Activated CD4-positive, alpha-beta T cell treated with anti-CD3 and anti-CD28 coated beads for 1 hour (primary cell): Measurements from ENCODE around the gene ASAP2.
"Not testable (repeated sequence)": the region's sequence is repeated elsewhere in the genome, so short reads cannot be mapped to it uniquely, and the experiment has no call there.

Experiments used
- DNase-seq: peaks from one replicate; pipeline ENCODE4 v3.0.0-alpha.2; 2020

ASAP2 gene

DNA sequence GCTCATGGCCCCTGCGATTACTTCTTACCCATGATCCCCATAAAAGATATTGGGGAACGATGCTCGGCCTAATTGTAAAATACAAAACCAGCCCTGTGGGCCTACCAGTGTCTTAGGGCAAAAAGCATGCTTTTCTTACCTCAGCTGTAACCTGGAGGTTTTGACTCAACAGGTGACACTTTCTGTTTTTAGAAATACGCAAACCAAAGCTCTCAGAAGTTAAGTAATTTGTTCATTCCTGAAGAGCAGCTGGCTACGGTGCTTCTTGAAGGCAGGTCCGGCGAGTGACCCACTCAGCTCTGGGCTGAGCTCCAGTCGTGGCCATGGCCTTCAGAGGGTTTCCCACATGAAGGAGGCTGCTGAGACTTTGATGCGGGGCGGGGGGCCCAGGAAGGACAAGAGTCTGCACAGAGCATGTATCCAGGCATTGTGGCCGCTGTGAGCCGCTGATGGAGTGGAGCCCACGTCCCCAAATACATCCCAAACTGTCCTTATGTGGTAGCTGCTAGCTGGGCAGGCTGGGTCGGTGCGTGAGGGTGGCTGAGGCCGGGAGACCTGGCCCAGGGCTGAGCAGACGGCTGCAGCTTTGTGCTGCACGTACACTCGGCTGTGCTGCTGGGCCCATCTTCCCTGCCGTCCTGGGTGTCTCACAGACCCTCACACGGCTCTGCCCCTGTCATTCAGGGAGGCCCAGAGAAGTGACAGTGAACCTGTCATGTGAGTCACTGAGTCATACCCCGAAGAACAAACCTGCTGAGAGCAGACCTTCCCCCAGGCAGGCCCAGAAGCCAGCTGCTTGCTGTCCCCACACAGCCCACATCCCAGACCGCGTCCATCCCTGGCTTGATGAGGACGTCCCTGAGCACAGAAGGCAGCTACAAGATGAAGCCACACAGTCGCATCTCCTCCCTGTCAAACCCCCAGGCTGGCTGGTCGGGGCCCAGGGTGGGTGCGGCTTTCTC is 182.6 kb downstream of the ASAP2 start:
- DNase-seq, result no peak

DNA sequence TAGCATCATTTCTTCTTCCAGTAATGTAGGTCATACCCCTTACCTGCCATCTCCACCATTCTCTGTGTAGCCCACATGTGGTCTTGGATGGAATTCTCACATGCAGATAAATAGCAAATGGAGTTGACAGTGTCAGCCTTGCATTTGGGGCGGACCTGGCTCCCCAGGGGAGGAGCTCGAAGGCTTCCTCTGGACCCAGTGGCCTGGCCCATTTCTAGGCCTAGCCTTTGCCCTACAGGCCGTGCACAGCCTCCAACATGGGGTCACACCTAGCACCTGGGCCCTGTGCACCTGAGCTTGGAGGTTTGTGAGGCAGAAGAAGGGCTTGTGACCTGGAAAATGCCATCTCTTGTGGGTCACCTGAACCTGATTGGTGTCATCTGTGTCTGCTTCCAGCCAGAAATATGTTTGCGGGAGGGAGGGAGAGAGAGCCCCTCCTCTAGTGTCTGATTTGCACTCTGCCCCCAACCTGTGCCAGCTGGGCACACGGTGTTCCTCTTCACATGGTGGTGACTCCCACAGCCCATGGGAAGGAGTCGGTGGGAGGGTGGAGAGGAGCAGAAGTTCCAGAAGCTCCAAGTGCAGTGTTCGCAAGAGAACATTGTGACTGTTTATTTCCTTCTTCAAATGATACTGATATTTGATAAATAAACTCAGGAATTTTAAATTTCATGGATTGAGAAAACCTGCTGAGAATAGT is 183.7 kb downstream of the ASAP2 start:
- no peak for DNase-seq

DNA sequence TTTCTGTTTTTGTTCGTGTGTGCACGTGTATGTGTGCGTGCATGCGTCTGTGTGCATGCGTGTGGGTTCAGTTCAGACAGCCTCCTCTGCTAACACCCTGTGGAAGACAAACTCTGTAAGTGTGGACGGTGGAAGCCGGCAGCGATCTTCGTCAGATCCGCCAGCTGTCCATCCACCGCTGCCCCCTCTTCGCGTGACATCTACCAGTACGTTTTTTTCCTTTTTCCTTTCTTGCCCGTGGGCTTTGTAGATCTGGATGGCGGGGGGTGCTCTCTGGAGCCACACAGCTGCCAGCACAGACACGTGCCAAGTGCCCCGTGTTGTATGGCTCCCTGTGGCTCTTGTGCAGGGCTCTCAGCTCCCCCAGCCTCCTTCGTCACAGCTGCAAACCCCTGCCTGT is 184.4 kb downstream of the ASAP2 start:
- no peak for DNase-seq

DNA sequence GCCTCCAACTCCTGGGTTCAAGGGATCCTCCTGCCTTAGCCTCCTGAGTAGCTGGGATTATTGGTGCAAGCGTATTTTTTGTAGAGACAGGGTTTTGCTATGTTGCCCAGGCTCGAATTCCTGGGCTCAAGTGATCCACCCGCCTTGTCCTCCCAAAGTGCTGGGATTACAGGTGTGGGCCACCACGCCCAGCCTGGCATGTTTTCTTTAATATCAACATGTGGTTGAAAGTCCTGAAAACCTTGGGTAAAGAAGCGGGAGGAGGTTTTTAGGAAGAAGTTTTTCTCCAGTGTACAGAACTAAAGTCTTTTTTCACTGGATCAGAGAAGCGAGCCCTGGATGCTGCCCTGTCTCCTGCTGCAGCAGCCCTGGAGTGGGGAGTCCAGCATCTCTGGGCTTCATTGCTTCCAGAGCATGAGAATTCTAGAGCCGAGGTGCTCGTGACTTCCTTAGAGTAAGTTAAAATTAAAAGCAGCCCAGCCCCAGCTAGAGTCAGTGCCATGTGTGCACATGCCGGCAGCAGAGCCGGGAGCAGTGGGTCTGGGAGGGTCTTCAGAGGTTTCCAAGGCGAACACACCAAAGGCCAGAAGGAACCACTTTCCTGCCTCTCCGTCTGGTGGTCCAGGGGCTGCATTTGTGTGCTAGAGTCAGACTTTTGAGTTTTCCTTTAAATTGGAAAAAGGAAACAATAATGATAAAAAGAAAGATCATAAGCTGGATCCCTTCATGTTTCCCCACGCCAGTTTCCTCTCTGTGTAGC is 185.5 kb downstream of the ASAP2 start:
- no peak for DNase-seq

DNA sequence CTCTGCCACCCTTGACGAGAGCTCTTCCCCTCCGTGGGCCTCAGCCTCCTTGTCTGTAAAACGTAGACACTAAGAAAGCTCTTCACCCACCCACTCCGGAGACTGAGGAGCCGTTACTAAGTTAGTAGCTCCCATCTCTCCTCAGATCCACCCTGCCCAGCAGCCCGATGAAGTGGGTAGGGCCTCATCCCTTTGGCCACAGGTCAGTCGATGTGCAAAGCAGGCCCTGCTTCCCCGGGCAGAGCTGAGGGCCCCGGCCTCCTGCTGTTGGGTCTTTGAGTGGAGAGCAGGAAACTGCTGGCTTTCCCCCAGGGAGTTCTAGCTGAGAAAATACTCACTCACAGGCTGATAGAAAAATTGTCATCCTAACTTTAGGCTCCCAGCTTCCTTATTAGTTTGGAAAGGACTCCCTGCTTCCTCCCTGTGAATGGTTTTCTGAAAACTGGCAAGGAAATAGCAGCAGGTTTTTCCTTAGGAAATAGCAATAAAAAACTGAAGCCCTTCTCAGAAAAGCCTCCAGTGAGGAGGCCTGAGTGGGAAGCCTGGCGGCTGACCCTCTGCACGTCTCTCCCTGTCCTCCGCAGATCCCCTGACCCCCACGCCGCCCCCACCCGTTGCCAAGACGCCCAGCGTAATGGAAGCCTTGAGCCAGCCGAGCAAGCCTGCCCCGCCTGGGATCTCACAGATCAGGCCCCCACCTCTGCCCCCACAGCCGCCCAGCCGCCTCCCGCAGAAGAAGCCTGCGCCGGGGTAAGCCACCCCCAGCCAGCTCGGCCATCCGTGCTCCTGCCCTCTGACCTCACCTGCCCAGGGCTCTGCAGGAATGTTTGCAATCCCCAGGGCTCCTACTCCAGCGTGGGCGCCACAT is 186.5 kb downstream of the ASAP2 start:
- no peak for DNase-seq

DNA sequence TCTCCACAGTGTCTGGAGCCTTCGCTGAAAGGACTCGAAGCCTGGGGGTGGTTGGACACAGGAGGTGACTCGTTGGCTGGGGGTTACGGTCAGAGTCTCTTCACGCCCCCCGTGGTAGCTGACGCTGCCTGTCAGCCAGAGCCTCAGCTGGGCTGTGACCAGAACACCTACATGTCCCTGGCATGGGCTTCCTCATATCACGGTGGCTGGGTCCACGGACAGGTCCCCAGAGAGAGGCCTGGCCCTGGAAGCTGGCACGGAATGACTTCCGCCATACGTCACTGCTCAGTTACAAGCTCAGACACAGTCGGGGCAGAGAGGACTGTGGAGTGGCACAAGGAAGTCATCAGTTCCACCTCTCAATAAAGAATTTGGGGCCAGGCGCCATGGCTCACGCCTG is 188.2 kb downstream of the ASAP2 start:
- no peak for DNase-seq

DNA sequence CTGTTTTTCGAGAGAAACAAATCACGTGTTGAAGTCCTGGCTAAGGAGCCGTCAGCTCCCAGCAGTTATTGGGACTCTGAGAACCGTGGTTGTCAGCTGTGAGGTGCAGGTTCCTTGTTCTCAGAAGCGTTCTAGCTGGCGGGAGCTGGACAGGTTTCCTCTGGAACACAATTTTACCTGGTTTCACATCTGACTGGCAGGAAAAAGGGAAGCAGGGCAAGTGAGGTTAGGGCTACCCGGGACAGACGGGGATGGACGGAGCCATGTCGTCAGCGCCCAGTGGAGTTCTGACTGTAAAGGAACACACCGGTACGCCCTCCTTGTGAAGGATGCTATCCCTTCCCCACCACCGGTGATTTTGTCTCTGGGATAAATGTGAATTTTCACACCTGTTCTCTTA is 190.6 kb downstream of the ASAP2 start:
- DNase-seq, result no peak

DNA sequence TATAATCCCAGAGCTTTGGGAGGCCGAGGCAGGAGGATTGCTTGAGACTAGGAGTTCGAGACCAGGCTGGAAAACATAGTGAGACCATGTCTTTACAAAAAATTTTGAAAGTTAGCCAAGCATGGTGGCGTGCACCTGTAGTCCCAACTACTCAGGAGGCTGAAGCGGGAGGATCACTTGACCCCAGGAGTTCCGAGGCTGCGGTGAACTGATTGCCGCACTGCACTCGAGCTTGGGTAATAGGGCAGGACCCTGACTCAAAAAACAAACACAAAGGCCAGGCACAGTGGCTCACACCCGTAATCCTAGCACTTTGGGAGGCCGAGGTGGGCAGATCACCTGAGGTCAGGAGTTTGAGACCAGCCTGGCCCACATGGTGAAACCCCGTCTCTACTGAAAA is 191.6 kb downstream of the ASAP2 start:
- DNase-seq, result not testable (repeated sequence)

DNA sequence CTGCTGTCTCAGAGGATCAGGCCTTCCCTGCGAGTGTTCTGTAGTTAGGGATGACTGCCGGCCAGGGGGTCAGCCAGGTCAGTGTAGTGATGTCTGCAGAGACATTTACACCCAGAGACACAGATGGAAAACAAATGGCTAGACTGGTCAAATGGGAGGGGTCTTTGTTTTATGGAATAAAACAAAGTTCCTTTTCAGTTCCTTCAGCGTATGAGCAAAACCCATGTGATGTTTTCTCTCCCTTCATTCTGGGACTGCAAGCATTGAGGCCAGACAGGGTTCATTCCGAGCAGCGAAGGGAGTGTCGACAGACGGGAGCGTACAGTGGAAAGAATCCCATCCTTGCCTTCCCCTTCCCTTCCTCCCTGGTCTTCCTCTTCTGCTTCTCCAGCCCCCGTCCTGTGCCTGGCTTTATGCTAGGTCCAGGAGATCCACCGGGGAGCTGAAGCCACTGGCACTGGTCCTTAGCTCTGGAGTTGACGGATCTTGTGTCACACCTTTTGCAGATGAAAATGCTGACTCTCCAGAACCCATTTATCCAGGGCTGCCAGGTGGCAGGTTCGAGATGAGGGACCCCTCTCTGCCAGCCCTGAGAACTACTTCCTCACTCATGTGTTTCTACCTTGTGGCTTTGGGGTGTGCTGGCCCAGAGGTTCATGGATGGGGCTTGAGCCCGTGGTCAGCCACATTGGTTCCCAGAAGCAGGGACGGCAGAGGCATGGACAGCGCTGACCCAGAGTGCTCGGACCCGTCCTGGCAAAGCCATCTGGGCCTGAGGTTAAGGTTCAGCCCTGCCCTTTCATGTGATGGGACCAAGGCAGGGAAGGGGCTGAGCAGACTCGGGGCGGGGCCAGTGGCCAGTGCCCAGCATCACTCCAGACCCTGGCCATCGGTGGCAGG is 192.5 kb downstream of the ASAP2 start:
- DNase-seq, result no peak

DNA sequence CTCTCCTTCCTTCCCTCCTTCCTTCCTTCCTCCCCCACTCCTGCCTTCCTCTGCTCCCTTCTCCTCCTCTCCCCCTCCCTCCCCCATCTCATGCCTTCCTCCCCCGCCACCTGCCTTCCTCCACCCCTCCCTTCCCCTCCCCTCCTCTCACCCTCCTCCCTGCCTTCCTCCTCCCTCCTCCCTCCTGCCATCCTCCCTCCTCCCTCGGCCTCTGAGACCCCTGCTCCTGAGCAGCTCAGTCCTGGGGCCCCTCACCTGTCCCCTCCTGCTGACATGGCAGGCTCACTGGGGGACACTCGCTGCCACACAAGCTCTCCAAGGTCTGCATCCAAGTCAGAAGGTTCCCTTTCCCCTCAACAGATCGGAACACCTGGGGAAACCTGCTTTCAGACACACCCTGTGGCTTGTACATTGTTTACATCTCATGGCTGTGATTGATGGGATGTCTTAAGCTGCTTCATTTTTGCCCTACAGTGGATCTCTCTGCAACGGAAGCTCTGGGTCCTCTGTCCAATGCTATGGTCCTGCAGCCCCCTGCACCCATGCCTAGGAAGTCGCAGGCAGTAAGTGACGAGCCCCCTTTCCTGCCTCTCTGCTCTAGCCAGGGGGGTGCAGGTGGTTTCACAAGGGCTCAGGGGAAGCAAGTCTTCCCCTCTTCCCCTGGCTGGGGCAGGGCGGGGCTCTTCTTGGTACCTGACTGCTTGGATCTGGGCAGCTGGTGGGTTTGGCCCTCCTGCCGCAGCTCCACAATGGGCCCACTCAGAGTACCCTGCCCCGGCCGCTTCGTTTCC is 193.9 kb downstream of the ASAP2 start:
- DNase-seq, result no peak

DNA sequence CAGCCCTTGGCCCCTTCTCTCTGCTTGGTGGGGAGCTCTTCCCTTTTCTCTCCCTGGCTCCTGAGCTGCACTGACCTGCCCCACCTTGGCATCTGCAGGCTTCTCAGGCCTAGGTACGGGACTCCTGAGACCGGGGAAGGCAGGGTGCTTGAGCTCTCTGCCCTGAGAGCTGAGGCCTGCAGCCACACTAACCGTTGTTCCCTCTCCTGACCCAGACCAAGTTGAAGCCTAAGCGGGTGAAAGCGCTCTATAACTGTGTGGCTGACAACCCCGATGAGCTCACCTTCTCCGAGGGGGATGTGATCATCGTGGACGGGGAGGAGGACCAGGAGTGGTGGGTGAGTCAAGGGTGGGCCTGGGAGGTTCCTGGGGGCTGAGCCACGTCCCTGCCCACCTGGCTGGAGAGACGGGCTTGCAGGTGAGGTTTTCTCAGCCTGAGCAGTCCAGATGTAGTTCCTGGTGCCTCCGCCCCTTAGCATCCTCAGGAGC is 194.5 kb downstream of the ASAP2 start:
- no peak for DNase-seq

DNA sequence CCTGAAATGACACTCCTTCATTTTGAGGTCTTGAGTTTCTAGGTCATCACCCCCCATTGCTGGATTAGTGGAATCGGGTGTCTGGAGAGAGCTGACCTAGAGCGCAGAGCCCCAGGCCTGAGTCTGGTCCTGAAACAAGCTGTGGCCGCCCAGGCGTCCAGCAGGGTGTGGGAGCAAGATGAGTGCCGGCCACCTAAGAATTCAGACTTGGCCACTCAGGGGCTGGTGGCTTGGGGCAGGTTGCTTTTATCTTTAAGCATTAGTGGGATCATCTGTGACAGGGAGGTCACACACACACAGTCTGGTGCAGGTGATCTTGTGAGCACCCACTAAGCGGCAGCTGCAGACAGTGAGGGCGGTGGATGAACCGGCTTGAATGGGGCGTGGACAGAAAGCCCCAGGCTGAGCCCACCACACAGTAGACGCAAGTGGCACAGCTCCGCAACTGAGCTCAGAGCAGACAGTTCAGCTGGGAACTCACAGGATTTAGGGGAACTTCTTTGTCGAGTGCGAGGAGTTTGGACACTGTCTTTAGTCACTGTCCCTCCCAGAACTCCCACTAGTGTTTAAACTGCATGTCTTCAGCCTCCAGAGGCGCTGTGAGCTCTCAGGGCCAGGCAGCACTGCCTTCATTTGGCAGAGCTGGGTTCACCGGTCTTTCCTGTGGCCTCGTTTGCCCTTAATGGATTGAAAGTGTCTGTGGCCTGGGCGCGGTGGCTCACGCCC is 195.2 kb downstream of the ASAP2 start:
- DNase-seq, result no peak

DNA sequence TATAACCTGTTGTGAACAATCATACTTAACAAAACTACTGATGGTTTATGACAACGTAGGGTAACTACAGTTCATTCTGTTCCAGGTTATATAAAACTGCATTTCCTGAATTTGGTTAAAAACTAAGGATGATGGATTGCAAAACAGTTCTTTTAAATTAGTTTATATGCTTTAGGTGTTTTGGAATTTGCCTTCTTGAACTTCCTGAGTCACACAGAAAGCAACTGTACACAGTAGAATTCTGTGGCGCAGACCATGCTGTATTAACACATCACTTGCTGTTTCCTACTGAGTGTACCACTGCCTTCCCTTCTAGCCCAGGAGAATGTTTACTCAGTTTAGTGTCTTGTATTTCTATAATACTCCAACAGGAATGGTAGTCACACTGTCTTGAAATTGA is 197.3 kb downstream of the ASAP2 start:
- DNase-seq, result no peak

DNA sequence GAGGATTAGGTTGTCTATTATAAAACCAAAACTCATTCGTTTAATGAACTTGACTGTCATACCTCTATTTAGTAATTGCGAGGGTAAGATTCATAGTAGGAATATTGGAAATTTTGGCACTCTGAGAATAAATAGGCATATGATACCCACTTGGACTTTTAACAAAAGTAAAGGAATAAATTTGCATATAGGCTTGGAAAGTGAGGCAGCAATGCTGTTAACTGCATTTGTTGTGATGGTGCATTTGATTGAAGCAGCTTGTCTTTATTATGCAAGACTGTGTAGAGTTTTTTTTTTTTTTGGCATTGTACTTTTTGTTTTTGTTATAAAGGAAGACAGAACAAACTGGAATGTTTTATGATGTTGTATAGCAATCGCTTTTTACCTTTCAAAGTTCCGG is 197.8 kb downstream of the ASAP2 start:
- no peak for DNase-seq

DNA sequence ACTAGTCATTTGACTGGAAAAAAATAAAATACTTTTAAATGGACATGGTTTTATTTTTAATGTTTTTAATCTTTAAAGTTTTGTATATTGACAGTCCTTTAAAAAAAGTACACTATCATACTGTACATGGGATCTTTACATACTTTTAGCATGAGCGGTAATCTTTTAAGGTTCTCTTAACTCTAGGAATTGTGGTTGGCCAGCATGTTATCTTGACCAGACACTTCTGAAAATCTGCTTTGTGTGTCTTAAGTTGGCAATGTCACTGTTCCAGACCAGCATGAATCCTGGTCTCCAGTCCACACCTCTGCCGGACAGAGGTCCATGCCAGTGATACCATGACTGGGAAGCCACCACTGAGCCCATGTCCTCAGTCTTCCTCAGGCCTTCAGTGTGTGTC is 199.0 kb downstream of the ASAP2 start:
- DNase-seq, result no peak

DNA sequence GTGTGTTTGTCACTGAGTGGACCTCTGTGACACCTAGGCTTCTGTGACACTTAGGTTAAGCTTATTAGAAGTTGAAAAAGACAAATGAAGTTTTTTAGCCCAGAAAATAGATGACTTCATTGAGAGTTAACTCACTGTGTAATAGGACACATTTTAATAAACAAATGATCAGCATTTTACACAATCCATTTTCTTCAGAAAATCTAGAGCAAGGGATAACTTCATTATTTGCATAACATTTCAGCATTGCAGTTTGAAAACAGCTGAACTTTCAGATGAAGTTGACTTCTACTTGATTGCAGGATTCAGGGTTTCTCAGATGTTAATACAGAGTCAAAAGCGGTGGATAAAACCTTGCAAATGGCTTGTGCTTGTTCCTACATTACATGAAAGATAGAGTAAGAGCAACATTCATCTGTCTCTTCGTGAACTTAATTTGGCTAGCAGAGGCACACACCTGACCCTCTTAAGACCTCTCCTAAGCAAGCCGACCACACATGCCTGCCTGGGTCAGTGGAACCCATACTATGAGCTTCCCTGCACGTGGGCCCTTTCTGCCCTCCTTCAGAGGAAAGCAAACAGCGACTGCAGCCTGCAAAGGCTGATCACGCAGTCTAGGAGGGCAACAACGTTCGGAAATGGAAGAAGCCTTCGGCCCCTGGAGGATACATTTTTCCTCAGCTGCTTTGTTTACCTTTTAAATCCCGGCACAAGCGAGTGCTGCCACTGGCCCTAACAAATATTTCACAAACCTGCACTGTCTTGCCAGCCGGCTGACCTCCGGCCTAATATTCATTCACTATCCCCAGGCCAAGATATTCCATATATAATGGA is 200.1 kb downstream of the ASAP2 start:
- DNase-seq, result no peak

DNA sequence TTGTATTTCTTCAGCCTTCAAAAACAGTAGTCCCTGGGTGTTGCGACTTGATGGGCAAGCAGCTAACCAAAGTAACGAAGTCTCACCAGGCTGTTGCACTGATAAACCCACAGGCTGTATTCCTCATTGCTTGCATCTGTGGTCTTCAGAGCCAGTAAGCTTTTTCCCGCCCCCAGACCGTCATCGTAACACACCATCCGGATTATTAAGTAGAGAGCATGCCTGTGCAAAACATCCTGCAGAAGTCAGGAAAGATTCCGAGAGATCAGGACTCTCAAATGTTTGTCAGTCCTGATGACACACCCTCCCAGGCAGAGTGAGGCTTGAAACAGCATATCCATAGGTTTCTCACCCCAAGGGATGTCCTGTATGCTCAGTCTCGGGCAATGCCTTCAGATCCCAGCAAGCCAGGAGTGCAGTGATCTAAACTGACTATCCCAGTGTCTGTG is 200.8 kb downstream of the ASAP2 start:
- DNase-seq, result no peak

DNA sequence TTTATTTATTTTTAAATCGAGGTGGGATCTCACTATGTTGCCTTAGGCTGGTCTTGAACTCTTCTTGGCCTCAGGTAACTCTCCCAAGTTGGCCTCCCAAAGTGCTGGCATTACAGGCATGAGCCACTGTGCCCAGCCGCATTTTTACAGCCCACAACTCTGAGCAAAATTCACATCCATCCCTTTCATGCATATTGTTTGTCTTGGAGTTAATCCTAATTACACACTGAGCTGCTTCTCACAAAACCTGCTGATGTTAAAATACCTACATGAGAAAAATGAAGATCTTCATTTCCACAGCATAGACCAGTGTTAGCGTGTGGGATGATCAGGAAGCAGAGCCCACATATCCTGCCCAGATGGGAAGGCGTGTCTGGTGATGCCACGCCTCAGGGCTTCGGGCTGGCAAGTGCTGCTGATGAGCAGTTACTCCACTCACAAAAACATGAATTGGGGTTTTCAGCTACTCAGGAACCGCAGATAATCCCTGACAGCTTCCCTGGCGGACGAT is 202.1 kb downstream of the ASAP2 start:
- no peak for DNase-seq
